Urinary bladder (tissue), 4 donors: Measurements from ENCODE around the gene GSTP1. TPM values are rescaled to one million over a fixed set of nuclear protein-coding genes. Genes with fewer than 3 reads are reported as not detected.
A peak's percentile ranks its signal among the peaks of the same experiment; 100 is the strongest.
"Not testable (repeated sequence)": the region's sequence is repeated elsewhere in the genome, so short reads cannot be mapped to it uniquely, and the experiment has no call there.

Source experiments
- DNase-seq: peaks from one replicate; pipeline ENCODE4 v3.0.0-alpha.2; 2015; ENCODE audit errors: extremely low spot score
- H3K27ac ChIP-seq: one replicate; pipeline ENCODE4 v1.5.1; 2013; ENCODE audit warnings: low read depth, mild to moderate bottlenecking, moderate library complexity
- H3K36me3 ChIP-seq: one replicate; pipeline ENCODE4 v1.6.1; 2013; ENCODE audit warnings: mild to moderate bottlenecking, moderate library complexity; ENCODE audit not compliant: insufficient read depth
- H3K4me1 ChIP-seq: one replicate; pipeline ENCODE4 v1.6.1; 2013; ENCODE audit warnings: mild to moderate bottlenecking, moderate library complexity; ENCODE audit not compliant: insufficient read depth
- H3K4me3 ChIP-seq: one replicate; pipeline ENCODE4 v1.5.1; 2013; ENCODE audit warnings: low read depth, low read length
- WGBS: extraction: QIAGEN DNeasy Blood & Tissue Kit; methylation state at CpG from one replicate; pipeline ENCODE4 v1.1.7; 2013; 5-methylcytosine and 5-hydroxymethylcytosine counted together
- polyA plus RNA-seq: library from polyadenylated mRNA; stranded (reverse); fragments of 200-250 nt; gene quantifications from one replicate; pipeline ENCODE4 v1.2.3, GENCODE V29; 2013
- total RNA-seq: library from RNA; depleted of rRNA; stranded (reverse); fragments of >200 nt; gene quantifications from one replicate; pipeline ENCODE4 v1.2.3, GENCODE V29; 2014
- donor health status: healthy with polysubstance abuse.
- donor health status: healthy.

GSTP1 gene
- total and polyA plus RNA-seq, 2 donors = 299 to 679 TPM

GRCh38 chr11:67594480-67594879 is 10.9 kb downstream of the GSTP1 start:
- 68% methylated on average over 3 of the region's 3 CpGs for WGBS
- no peak for DNase-seq
- Histone ChIP-seq H3K4me1 (no peaks in the 10 kb centered on the region), H3K27ac (no peak overlapping the region), H3K36me3 (no peaks in the 10 kb centered on the region), H3K4me3 (no peak overlapping the region)

GRCh38 chr11:67596753-67597300 is 13.2 kb downstream of the GSTP1 start:
- DNase-seq = no peak
- Histone ChIP-seq H3K36me3 (no peaks in the 10 kb centered on the region), H3K27ac (no peak overlapping the region), H3K4me3 (no peak overlapping the region), H3K4me1 (no peaks in the 10 kb centered on the region)
- WGBS = 88% methylated on average over 1 of the region's 1 CpG

GRCh38 chr11:67597458-67597857 is 13.8 kb downstream of the GSTP1 start:
- not testable (repeated sequence) for DNase-seq, H3K36me3 ChIP-seq, H3K27ac ChIP-seq, H3K4me1 ChIP-seq, H3K4me3 ChIP-seq
- no CpG with 5 or more reads among the region's 3 CpGs for WGBS

GRCh38 chr11:67597963-67598362 is 14.4 kb downstream of the GSTP1 start:
- WGBS = 94% methylated on average over 26 of the region's 26 CpGs
- H3K36me3 ChIP-seq, H3K4me3 ChIP-seq, DNase-seq, H3K27ac ChIP-seq, H3K4me1 ChIP-seq: not testable (repeated sequence)

- no peaks in the 10 kb centered on the region for H3K36me3 ChIP-seq
- DNase-seq = no peak
- H3K4me1 ChIP-seq = no peaks in the 10 kb centered on the region
- no peak overlapping the region for H3K4me3 ChIP-seq
- H3K27ac ChIP-seq = no peak overlapping the region
- 54% methylated on average over 1 of the region's 1 CpG for WGBS
Observed at GRCh38 chr11:67599149-67599548, 15.5 kb downstream of the GSTP1 start.

- 52% methylated on average over 7 of the region's 7 CpGs for WGBS
- no peaks in the 10 kb centered on the region for H3K4me1 ChIP-seq
- H3K27ac ChIP-seq = no peak overlapping the region
- DNase-seq = no peak
- H3K36me3 ChIP-seq = no peaks in the 10 kb centered on the region
- no peak overlapping the region for H3K4me3 ChIP-seq
Observed at GRCh38 chr11:67600324-67601029, 16.9 kb downstream of the GSTP1 start.

- H3K27ac ChIP-seq = no peak overlapping the region
- 93% methylated on average over 7 of the region's 7 CpGs for WGBS
- H3K4me1 ChIP-seq = no peaks in the 10 kb centered on the region
- no peak overlapping the region for H3K4me3 ChIP-seq
- no peak for DNase-seq
- H3K36me3 ChIP-seq = no peaks in the 10 kb centered on the region
Observed at GRCh38 chr11:67601098-67601497, 17.5 kb downstream of the GSTP1 start.

- not testable (repeated sequence) for DNase-seq, H3K4me1 ChIP-seq, H3K36me3 ChIP-seq, H3K27ac ChIP-seq, H3K4me3 ChIP-seq
- WGBS = 70% methylated on average over 2 of the region's 4 CpGs
Observed at GRCh38 chr11:67604119-67604518, 20.5 kb downstream of the GSTP1 start.

GRCh38 chr11:67604815-67605214 is 21.2 kb downstream of the GSTP1 start:
- Histone ChIP-seq H3K36me3 (no peaks in the 10 kb centered on the region), H3K4me3 (no peak overlapping the region), H3K4me1 (no peaks in the 10 kb centered on the region), H3K27ac (no peak overlapping the region)
- no peak for DNase-seq
- WGBS = 75% methylated on average over 2 of the region's 2 CpGs

GRCh38 chr11:67605231-67606011 is 21.8 kb downstream of the GSTP1 start:
- Histone ChIP-seq H3K4me3 (no peak overlapping the region), H3K27ac (no peak overlapping the region)
- no peak for DNase-seq

GRCh38 chr11:67606093-67606491 is 22.5 kb downstream of the GSTP1 start:
- H3K4me3 ChIP-seq = peak overlapping the region; percentile 27
- H3K4me1 ChIP-seq = no peaks in the 10 kb centered on the region
- H3K36me3 ChIP-seq = no peaks in the 10 kb centered on the region
- H3K27ac ChIP-seq = no peak overlapping the region
- WGBS = 34% methylated on average over 17 of the region's 17 CpGs
- DNase-seq = no peak

More at GRCh38 chr11:67605231-67606011, 21.8 kb downstream of the GSTP1 start:
- 49% methylated on average over 11 of the region's 11 CpGs for WGBS
- Histone ChIP-seq H3K36me3 (no peaks in the 10 kb centered on the region), H3K4me1 (no peaks in the 10 kb centered on the region)

- peak; percentile 87 for DNase-seq
Observed at GRCh38 chr11:67606492-67607295, 23.1 kb downstream of the GSTP1 start, which contains the start of gene NDUFV1. Gene NDUFV1, plus strand, starts transcription at chr11:67606936. Its CDS starts 69 bp downstream, at chr11:67607005.

GRCh38 chr11:67607507-67607906 is 23.9 kb downstream of the GSTP1 start:
- H3K27ac ChIP-seq = no peak overlapping the region
- H3K36me3 ChIP-seq = no peaks in the 10 kb centered on the region
- no peaks in the 10 kb centered on the region for H3K4me1 ChIP-seq
- WGBS = 40% methylated on average over 9 of the region's 9 CpGs
- peak overlapping the region; percentile 88 for H3K4me3 ChIP-seq
- no peak for DNase-seq

More at GRCh38 chr11:67606492-67607295, 23.1 kb downstream of the GSTP1 start, which contains the start of gene NDUFV1:
- H3K4me3 ChIP-seq = peak within 1 kb of the TSS; percentile 88
- H3K36me3 ChIP-seq = no peaks in the 10 kb centered on the region
- peak within 1 kb of the TSS; percentile 63 for H3K27ac ChIP-seq
- H3K4me1 ChIP-seq = no peaks in the 10 kb centered on the region
- under 1% methylated on average over 69 of the region's 69 CpGs for WGBS
